Measurements from ENCODE around the gene LCK. TPM values are rescaled to one million over a fixed set of nuclear protein-coding genes. Genes with fewer than 3 reads are reported as not detected.

Gene LCK
- total and polyA plus RNA-seq, 9 of the 15 experiments (the other 6 are each of a cell fraction or from before 2014, with no cell fraction given), result 0.04 to 0.47 (median 0.13) TPM; not detected in 6

- intact Hi-C loops (cut with micrococcal nuclease) (no loop called here), in situ Hi-C loops (cut with MboI) (no loop called here)
- 98% methylated on average over 3 of the region's 3 CpGs for WGBS (ENCODE audit: insufficient coverage, low coverage, missing lambda C conversion rate)
- Histone ChIP-seq H3K4me1 (replicated peaks in 1 of 2; ENCODE audit: control insufficient read depth in 2 of 2, insufficient read depth in 2 of 2, low read length in 2 of 2) (peaks cover 3% of the 10 kb centered on the region in 2 experiments; a peak in 3 of 5 replicates), H3K9me1 (ENCODE audit: control insufficient read depth, insufficient read depth, low read length) (no peaks in the 10 kb centered on the region), H3K4me3 (no peak overlapping the region), H3K36me3 (ENCODE audit: control insufficient read depth, insufficient read depth, low read length) (peaks cover 85% of the 10 kb centered on the region), H3K9me3 (replicated peaks; ENCODE audit: control insufficient read depth, insufficient read depth, low read depth, low read length) (no peaks in the 10 kb centered on the region), H3K27ac (ENCODE audit: extremely low read depth, low read depth, low read length) (no peak overlapping the region), H3K4me2 (ENCODE audit: insufficient read depth, low read length) (no peak overlapping the region), H3K27me3 (ENCODE audit: control insufficient read depth in 2 of 2, insufficient read depth in 2 of 2, low read length in 2 of 2) (no peaks in the 10 kb centered on the region), H3K79me2 (ENCODE audit: control insufficient read depth, insufficient read depth, low read length) (peaks cover 16% of the 10 kb centered on the region), H2AFZ (ENCODE audit: low read depth, low read length) (no peak overlapping the region), H4K20me1 (replicated peaks; ENCODE audit: control insufficient read depth, insufficient read depth, low read length) (no peaks in the 10 kb centered on the region), H3K9ac (ENCODE audit: insufficient read depth in 1 of 2, low read depth in 2 of 2, low read length in 2 of 2) (no peak overlapping the region)
- ATAC-seq (no peak), FAIRE-seq (no peak), DNase-seq (ENCODE audit: extremely low read depth in 1 of 4, low spot score in 3 of 4) (no peak)
- BruUV-seq (replicated peaks), result no TSS peak
- TF ChIP-seq ZNF695 (CRISPR knock-in tag; IDR thresholded peaks at IDR 0.05), result no peak
- no peak for TF ChIP-seq KDM2B (CRISPR knock-in tag; IDR thresholded peaks at IDR 0.05)
- TF ChIP-seq, protein P1, sequence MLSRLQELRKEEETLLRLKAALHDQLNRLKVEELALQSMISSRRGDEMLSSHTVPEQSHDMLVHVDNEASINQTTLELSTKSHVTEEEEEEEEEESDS (CRISPR knock-in tag; IDR thresholded peaks at IDR 0.05), result no peak
- no peak for TF ChIP-seq SNIP1 (IDR thresholded peaks at IDR 0.05; ENCODE audit: low read depth)
- no peak for TF ChIP-seq NR3C1 (CRISPR knock-in tag; IDR thresholded peaks at IDR 0.05)
- no peak for TF ChIP-seq ZNF395 (CRISPR knock-in tag; IDR thresholded peaks at IDR 0.05)
- TF ChIP-seq POLR2B (IDR thresholded peaks at IDR 0.05; ENCODE audit: low read depth, partially characterized antibody), result no peak
- no peak for TF ChIP-seq POLR2AphosphoS5 (IDR thresholded peaks at IDR 0.05; ENCODE audit: control insufficient read depth, insufficient read depth, low read depth, low read length)
- TF ChIP-seq KHSRP (IDR thresholded peaks at IDR 0.05), result no peak
- no peak for TF ChIP-seq ZNF282 (CRISPR knock-in tag; IDR thresholded peaks at IDR 0.05)
- TF ChIP-seq, protein P2, sequence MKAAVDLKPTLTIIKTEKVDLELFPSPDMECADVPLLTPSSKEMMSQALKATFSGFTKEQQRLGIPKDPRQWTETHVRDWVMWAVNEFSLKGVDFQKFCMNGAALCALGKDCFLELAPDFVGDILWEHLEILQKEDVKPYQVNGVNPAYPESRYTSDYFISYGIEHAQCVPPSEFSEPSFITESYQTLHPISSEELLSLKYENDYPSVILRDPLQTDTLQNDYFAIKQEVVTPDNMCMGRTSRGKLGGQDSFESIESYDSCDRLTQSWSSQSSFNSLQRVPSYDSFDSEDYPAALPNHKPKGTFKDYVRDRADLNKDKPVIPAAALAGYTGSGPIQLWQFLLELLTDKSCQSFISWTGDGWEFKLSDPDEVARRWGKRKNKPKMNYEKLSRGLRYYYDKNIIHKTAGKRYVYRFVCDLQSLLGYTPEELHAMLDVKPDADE (conservative IDR thresholded peaks at IDR 0.05; ENCODE audit: control insufficient read depth, low read depth, low read length), result no peak
- no peak for TF ChIP-seq NR2C1 (IDR thresholded peaks at IDR 0.05)
- TF ChIP-seq NR2C1 (tag; IDR thresholded peaks at IDR 0.05), result no peak
- TF ChIP-seq KAT8 (IDR thresholded peaks at IDR 0.05; ENCODE audit: low read depth), result no peak
- TF ChIP-seq PHB2 (IDR thresholded peaks at IDR 0.05; ENCODE audit: low read depth), result no peak
- ChIA-PET POLR2A (interaction anchor here (0.6 to 6.5 kb wide), 8 partner anchors 7 to 107 kb away, joined by 3 to 40 read pairs (median 4); partner anchors contain the start of gene MARCKSL1), CTCF (ENCODE audit: low intra/inter-chr PET ratio) (no interaction called here)
These were observed 22.3 kb upstream of the LCK start for GRCh38 chr1:32228771-32229170.

Measured in K562 (cell line).